Measurements from ENCODE around the gene MACROD1.

DNA sequence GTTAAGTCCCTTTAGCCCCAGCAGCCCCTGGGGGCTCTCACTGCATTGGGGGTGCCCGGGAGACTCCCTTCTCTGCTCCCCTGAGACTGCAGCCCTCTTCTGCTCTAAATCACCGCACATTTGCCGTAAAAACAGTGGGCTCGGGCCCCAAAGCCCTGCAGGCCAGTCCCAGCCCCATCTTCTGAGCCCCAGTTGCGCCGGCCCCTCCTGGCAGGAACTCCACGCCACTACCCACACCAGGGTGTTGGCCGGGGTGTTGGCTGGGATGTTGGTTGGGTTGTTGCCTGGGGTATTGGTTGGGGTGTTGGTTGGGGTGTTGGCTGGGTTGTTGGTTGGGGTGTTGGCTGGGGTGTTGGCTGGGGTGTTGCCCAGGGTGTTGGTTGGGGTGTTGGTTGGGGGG lies 156.2 kb downstream of the MACROD1 start:
- TF ChIP-seq, protein P1, sequence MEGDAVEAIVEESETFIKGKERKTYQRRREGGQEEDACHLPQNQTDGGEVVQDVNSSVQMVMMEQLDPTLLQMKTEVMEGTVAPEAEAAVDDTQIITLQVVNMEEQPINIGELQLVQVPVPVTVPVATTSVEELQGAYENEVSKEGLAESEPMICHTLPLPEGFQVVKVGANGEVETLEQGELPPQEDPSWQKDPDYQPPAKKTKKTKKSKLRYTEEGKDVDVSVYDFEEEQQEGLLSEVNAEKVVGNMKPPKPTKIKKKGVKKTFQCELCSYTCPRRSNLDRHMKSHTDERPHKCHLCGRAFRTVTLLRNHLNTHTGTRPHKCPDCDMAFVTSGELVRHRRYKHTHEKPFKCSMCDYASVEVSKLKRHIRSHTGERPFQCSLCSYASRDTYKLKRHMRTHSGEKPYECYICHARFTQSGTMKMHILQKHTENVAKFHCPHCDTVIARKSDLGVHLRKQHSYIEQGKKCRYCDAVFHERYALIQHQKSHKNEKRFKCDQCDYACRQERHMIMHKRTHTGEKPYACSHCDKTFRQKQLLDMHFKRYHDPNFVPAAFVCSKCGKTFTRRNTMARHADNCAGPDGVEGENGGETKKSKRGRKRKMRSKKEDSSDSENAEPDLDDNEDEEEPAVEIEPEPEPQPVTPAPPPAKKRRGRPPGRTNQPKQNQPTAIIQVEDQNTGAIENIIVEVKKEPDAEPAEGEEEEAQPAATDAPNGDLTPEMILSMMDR (IDR thresholded peaks at IDR 0.05): no peak
- no peak for TF ChIP-seq EZH2 (IDR thresholded peaks at IDR 0.05; ENCODE audit: borderline replicate concordance, insufficient read depth, low read depth, low read length, poor library complexity, severe bottlenecking)

All from B cell (primary cell).